NT2/D1 (cell line): ENCODE results near the gene GPATCH1.

Experiments used
- SUZ12 ChIP-seq: IDR thresholded peaks from 2 replicates; pipeline ENCODE4 v1.6.1; 2011; ENCODE audit not compliant: insufficient read length, insufficient read depth; ENCODE audit errors: extremely low read depth
- YY1 ChIP-seq: IDR thresholded peaks from 2 replicates; pipeline ENCODE4 v1.6.1; 2011; ENCODE audit not compliant: insufficient read length, insufficient read depth

- no peak for TF ChIP-seq YY1
- no peak for TF ChIP-seq SUZ12
Measured at GRCh38 chr19:33174186-33174585, 93.2 kb downstream of the GPATCH1 start.
